Natural killer cell treated with Interleukin-12 subunit alpha and Interleukin-12 subunit beta and Interleukin-15 and Interleukin-18, amount 100 ng/mL, for 72 hours (primary cell): ENCODE results near the gene RAPGEF6. TPM values are rescaled to one million over a fixed set of nuclear protein-coding genes. Genes with fewer than 3 reads are reported as not detected.
A peak's percentile ranks its signal among the peaks of the same experiment; 100 is the strongest.
"Not testable (repeated sequence)": the region's sequence is repeated elsewhere in the genome, so short reads cannot be mapped to it uniquely, and the experiment has no call there.

Experiments used
- ATAC-seq, 2 donors: fragments of 150-1000 bp; cut with Tn5 transposase in 1 of 2; sonication (Bioruptor Pico), chemical (Tn5 transposase) in 1 of 2; 2 replicates each; pipeline ENCODE4 v1.10.0; 2021
- DNase-seq: peaks from one replicate; pipeline ENCODE4 v3.0.0; 2022; ENCODE audit warnings: low spot score
- H3K27ac Mint-ChIP-seq, 2 donors: 1 replicate in 1 of 2; 2 replicates in 1 of 2; pipeline ENCODE4 v1.8.0; 2022; ENCODE audit warnings: mixed read lengths in 2 of 2, mild to moderate bottlenecking in 1 of 2, moderate library complexity in 1 of 2
- H3K27me3 Mint-ChIP-seq, 2 donors: 1 replicate in 1 of 2; 2 replicates in 1 of 2; pipeline ENCODE4 v1.8.0; 2022; ENCODE audit warnings: mixed read lengths in 2 of 2
- H3K36me3 Mint-ChIP-seq: one replicate; pipeline ENCODE4 v1.8.0; 2022; ENCODE audit warnings: mixed read lengths
- H3K4me1 Mint-ChIP-seq, 2 donors: 1 replicate in 1 of 2; 2 replicates in 1 of 2; pipeline ENCODE4 v1.8.0; 2022; ENCODE audit warnings: low read depth in 2 of 2, mixed read lengths in 2 of 2, mild to moderate bottlenecking in 1 of 2
- H3K4me3 Mint-ChIP-seq: one replicate; pipeline ENCODE4 v1.8.0; 2022; ENCODE audit warnings: mixed read lengths
- H3K9me3 Mint-ChIP-seq: 2 replicates; pipeline ENCODE4 v1.8.0; 2022; ENCODE audit warnings: mixed read lengths
- total RNA-seq, 2 donors: library from RNA; stranded (reverse); gene quantifications; one replicate each; pipeline ENCODE4 v1.2.3, GENCODE V29; 2022

The RAPGEF6 gene
- total RNA-seq, 2 donors from 2014 or later, result 31.7 to 39.2 TPM

DNA sequence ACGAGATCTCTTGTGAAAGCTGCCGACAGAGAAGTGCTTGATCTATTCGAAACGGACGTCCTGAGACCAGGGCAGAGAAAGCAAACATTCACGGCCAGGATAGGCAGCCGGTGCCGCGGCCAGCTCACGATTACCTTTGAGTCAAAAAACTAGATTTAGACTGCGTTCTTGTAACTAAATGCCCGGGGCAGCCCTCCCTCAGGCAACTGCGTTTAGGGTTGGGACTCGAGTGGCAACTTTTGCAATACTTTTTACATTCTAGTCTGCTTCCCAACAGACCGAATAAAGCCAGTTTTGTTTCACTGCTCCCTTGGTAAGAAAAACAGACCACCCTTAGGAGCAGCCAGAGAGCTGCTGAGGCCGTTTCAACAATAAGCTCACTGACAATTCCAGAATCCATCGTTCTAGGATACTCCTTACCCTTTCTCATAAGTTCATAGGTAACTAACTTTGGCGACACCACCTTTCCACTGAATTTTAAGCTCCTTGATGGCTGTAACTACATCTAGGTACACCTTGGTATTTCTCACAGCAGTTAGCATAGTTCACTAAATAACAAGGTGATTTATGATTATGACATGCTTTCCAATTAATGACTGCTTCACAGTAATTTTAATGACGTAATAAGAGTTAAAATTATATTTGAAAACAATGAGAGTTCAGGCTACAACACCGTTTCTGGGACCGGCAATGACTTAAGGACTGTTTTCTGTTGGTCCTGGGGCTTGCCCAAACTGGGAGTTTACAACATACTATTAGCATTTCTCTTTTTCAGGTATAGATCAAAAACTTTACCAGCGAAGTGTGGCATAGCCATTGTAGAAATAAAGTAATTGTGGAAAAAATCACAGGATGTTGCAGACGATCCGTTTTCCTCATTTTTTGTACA is 899 bp upstream of the RAPGEF6 start:
- no peaks in the 10 kb centered on the region for H3K27me3 Mint-ChIP-seq
- ATAC-seq (no peak), DNase-seq (no peak)
- H3K4me1 Mint-ChIP-seq, result peaks cover 22 to 30% of the 10 kb centered on the region in 2 donors
- H3K27ac Mint-ChIP-seq, result peak overlapping the region; percentile 96 to 99
- H3K36me3 Mint-ChIP-seq, result peaks cover 5% of the 10 kb centered on the region
- H3K4me3 Mint-ChIP-seq, result peak overlapping the region; percentile 99
- no peaks in the 10 kb centered on the region for H3K9me3 Mint-ChIP-seq

DNA sequence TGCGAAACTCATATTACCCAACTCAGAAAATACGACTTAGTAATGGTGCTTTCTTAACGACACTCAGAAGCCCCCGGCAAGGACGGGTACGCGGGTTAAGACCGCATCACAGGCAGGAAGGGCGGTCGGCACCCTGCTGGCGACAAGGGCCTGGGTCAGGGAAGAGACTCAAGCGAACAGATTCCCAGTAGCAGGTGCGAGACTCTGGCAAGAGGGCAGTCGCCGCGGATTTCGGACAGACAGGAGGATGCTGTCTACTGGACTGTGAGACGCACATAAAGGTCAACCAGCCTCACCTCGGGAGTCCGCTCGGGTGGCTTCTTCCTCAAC is 398 bp downstream of the RAPGEF6 start:
- Mint-ChIP-seq H3K4me3 (peak overlapping the region; percentile 99), H3K27me3 (no peaks in the 10 kb centered on the region), H3K36me3 (peaks cover 5% of the 10 kb centered on the region), H3K4me1 (peaks cover 17 to 21% of the 10 kb centered on the region in 2 donors), H3K27ac (peak overlapping the region; percentile 96 to 99), H3K9me3 (no peaks in the 10 kb centered on the region)
- DNase-seq (peak; percentile 80), ATAC-seq (peak; percentile 46 to 64)

DNA sequence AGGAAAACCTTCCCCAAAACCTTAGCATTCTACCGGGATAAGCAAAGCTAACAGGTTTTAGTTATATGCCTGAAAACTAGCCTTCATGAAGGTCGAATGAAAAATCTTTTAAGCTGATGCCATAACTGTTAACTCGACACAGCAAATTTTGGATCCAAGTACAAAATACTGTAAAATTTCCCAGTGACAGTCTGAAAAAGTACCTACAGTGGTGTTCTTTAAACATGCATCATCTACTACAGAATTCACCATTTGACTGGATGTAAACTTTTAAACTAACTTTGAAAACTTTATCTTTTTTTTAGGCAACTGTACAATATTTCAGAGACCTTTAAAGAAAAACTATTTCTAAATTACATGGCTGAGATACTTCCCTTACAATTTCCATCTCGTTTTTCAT is 791 bp downstream of the RAPGEF6 start:
- peak overlapping the region; percentile 96 to 99 for H3K27ac Mint-ChIP-seq
- peaks cover 20 to 23% of the 10 kb centered on the region in 2 donors for H3K4me1 Mint-ChIP-seq
- ATAC-seq (no peak), DNase-seq (no peak)
- no peaks in the 10 kb centered on the region for H3K27me3 Mint-ChIP-seq
- no peaks in the 10 kb centered on the region for H3K9me3 Mint-ChIP-seq
- H3K4me3 Mint-ChIP-seq, result peak overlapping the region; percentile 99
- H3K36me3 Mint-ChIP-seq, result peaks cover 6% of the 10 kb centered on the region

DNA sequence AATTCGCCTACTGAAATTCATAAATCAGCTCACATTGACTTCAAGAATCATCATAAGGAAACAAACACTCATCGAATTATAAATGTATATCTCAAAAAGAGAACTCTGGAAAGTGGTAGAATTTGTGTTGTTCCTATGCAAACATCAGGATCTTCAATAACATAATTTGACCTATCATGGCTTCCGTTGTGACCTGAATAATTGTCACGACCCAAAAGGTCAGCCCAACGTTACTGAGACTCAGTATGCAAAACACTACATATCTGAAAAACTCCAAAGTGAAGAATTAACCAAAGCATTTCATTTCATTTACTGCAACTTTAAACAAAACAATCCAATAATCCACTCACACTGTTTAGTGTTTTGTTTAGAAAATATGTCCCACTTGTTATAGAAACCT is 1.2 kb downstream of the RAPGEF6 start:
- peak overlapping the region; percentile 96 to 99 for H3K27ac Mint-ChIP-seq
- H3K9me3 Mint-ChIP-seq, result no peaks in the 10 kb centered on the region
- peaks cover 10% of the 10 kb centered on the region for H3K36me3 Mint-ChIP-seq
- DNase-seq, result no peak
- no peaks in the 10 kb centered on the region for H3K27me3 Mint-ChIP-seq
- no peak for ATAC-seq
- peaks cover 24 to 27% of the 10 kb centered on the region in 2 donors for H3K4me1 Mint-ChIP-seq
- H3K4me3 Mint-ChIP-seq, result peak overlapping the region; percentile 99

DNA sequence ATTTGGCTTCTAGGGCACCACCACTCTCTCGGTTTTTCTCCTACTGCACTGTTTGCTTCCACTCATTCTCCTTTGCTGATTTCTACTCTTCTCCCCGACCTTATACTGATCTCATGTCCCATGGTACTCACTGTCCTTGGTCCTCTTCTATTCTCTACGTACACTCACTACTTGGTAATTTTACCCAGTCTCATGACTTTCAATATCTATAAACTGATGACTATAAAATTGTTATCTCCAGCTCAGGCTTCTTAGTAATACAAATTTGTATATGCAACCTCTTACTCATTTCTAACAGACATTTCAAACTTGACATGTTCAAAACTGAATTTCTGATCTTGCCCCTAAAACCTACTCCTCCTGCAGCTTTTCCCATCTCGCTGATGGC is 4.1 kb downstream of the RAPGEF6 start:
- Mint-ChIP-seq H3K4me1 (peaks cover 26 to 35% of the 10 kb centered on the region in 2 donors), H3K4me3 (no peak overlapping the region), H3K36me3 (peaks cover 10% of the 10 kb centered on the region), H3K27ac (no peak overlapping the region), H3K9me3 (no peaks in the 10 kb centered on the region), H3K27me3 (no peaks in the 10 kb centered on the region)
- DNase-seq (no peak), ATAC-seq (no peak)

DNA sequence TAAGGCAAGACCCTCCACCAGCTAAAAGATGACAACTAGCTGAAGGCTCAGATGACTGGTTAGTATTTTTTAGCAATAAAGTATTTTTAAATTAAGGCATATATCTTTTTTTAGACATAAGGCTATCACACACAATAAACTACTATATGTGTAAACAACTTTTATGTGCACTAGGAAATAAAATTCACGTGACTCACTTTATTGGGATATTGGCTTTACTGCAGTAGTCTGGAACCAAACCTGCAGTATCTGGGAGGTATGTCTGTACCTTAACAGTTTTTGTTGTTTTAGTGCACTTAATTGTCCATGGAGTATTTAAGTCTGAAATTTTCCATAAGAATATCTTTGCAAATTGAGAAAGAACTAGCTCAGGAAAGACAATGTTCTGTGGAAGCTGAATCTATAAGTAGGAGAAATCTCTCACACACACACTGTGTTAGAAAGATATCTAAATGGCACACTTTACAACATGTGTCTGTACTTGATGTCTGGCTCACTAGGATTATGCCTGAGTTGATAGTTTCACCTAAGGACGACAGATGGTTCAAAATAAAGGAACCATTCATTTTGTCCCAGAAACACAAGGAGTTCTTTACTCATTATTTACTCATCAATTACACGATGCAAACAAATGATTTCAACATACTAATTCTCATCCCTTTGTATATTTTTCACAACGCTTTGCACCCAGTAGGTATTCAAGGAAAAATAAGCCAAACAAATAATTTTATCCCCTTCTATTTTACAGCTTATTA is 4.6 kb downstream of the RAPGEF6 start:
- Mint-ChIP-seq H3K27me3 (no peaks in the 10 kb centered on the region), H3K27ac (no peak overlapping the region), H3K4me1 (peaks cover 26 to 37% of the 10 kb centered on the region in 2 donors), H3K9me3 (no peaks in the 10 kb centered on the region), H3K36me3 (peaks cover 10% of the 10 kb centered on the region), H3K4me3 (no peak overlapping the region)
- ATAC-seq (no peak), DNase-seq (no peak)

DNA sequence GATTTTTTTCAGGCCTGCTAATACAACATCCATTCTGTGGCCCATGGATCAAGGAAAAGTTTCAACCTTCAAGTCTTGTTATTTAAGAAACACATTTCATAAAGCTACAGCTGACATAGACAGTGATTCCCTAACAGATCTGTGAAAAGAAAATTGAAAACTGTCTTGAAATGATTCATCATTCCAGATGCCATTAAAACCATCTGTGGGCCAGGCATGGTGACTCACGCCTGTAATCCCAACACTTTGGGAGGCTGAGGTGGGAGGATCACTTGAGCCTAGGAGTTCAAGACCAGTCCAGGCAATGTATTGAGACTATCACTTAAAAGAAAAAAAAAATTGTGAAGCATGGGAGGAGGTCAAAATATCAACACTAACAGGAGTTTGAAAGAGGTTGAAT is 6.0 kb downstream of the RAPGEF6 start:
- Mint-ChIP-seq H3K36me3 (peaks cover 5% of the 10 kb centered on the region), H3K4me1 (peaks cover 21 to 30% of the 10 kb centered on the region in 2 donors), H3K9me3 (no peaks in the 10 kb centered on the region), H3K4me3 (no peak overlapping the region), H3K27me3 (no peaks in the 10 kb centered on the region), H3K27ac (peak overlapping the region in 1 of 2 donors; percentile 72)
- DNase-seq, result no peak
- ATAC-seq, result no peak

DNA sequence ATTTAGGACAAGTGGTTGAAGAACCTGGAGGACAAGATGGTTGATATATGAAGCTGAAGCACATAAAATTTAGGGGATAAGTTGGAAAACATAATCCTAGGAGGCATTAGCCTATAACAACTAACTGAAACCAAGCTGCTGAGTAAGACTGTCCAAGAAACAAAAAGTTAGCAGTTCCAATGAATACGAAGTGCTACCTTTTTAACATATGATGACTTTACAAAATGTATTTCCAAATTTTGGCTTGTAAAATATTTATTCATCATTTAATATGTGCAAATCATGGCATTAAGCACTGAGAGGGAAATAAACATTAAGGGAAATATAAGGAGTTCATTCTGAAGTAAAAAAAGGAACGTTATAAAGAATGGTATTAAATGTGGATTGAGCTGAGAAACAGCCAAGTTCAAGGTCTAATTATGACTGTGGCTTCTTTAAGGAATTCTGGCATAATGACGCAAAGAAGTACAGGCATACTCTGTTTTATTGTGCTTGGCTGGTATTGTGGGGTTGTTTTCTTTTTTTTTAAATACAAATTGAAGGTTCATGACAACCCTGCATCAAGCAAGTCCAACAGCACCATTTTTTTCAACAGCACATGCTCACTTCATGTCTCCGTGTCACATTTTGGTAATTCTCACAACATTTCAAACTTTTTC is 7.7 kb downstream of the RAPGEF6 start:
- H3K4me1 Mint-ChIP-seq, result peaks cover 18 to 31% of the 10 kb centered on the region in 2 donors

DNA sequence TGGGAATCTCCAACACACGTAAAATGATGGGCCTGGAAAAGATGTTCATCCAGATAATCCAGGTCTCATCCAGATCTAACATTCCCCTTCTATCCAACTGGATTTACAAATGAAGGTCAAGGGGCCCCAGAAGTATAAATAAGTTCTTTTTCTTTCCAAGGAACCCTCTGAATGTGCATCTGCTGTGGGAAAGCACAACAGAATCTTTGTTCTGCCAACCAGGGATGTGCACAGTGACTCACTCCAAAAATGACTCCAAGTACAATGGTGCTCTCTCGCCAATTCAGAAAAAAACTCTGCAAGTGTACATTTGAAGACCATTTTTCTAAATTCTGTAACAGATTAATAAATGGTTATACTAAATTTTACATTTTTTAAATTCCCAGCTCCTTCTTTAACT is 12.4 kb downstream of the RAPGEF6 start:
- Mint-ChIP-seq H3K4me3 (no peak overlapping the region), H3K36me3 (no peaks in the 10 kb centered on the region), H3K27me3 (no peaks in the 10 kb centered on the region), H3K27ac (no peak overlapping the region), H3K9me3 (no peaks in the 10 kb centered on the region), H3K4me1 (peaks cover 29 to 57% of the 10 kb centered on the region in 2 donors)
- no peak for ATAC-seq
- no peak for DNase-seq

More for the DNA sequence above, 7.7 kb downstream of the RAPGEF6 start:
- DNase-seq (no peak), ATAC-seq (no peak)
- Mint-ChIP-seq H3K4me3 (no peak overlapping the region), H3K27ac (no peak overlapping the region), H3K36me3 (peaks cover 5% of the 10 kb centered on the region), H3K27me3 (no peaks in the 10 kb centered on the region), H3K9me3 (no peaks in the 10 kb centered on the region)

DNA sequence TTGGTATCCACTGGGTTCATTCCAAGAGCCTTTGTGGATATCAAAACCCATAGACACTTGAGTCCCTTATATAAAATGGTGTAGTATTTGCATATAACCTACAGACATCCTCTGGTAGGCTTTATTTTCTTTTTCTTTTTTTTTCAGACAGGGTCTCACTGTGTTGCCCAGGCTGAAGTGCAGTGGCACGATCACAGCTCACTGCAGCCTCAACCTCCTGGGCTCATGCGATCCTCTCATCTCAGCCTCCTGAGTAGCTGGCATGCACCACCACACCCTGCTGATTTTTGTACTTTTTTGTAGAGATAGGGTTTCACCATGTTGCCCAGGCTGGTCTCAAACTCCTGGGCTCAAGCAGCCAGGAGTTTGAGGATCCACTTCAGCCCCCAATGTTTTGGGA is 13.9 kb downstream of the RAPGEF6 start:
- not testable (repeated sequence) for H3K36me3 Mint-ChIP-seq, DNase-seq

DNA sequence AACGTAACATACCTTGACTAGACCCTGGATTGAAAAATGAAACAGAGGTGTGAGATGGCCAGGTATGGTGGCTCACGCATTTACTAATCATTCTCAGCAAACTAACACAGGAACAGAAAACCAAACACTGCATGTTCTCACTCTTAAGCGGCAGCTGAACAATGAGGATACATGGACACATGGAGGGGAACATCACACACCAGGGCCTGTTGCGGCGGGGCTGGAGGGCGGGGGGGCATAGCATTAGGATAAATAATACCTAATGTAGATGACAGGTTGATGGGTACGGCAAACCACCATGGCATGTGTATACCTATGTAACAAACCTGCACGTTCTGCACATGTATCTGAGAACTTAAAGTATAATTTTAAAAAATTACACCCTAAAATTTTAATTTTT is 15.9 kb downstream of the RAPGEF6 start:
- Mint-ChIP-seq H3K27me3 (no peaks in the 10 kb centered on the region), H3K9me3 (no peaks in the 10 kb centered on the region), H3K4me1 (peaks cover 41 to 53% of the 10 kb centered on the region in 2 donors), H3K4me3 (no peak overlapping the region), H3K36me3 (no peaks in the 10 kb centered on the region), H3K27ac (no peak overlapping the region)
- no peak for ATAC-seq
- DNase-seq, result no peak

More for the DNA sequence above, 13.9 kb downstream of the RAPGEF6 start:
- H3K27me3 Mint-ChIP-seq, H3K9me3 Mint-ChIP-seq, H3K4me3 Mint-ChIP-seq, ATAC-seq, H3K27ac Mint-ChIP-seq: not testable (repeated sequence)
- peaks cover 33 to 54% of the 10 kb centered on the region in 2 donors for H3K4me1 Mint-ChIP-seq

DNA sequence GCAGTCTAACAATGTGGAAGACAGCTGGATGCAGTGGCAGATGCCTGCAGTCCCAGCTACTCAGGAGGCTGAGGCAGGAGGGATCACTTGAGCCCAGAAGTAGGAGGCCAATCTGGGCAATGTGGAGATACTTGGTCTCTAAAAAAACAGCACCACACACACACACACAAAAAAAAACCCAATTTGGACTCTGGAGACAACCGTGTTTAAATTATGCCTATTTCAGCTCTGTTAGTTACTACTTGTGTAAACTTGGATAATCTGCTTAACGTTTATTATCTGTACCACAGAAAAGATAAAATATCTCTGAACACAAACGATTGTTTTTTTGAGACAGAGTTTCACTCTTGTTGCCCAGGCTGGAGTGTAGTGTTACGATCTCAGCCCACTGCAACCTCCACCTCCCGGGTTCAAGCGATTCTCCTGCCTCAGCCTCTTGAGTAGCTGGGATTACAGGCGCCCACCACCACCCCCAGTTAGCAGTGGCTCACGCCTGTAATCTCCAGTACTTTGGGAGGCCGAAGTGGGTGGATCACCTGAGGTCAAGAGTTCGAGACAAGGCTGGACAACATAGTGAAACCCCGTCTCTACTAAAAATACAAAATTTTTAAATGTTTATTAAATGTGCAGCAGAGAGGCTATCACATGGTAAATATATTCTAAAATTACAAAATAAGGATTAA is 17.7 kb downstream of the RAPGEF6 start:
- Mint-ChIP-seq H3K4me3 (no peak overlapping the region), H3K27ac (no peak overlapping the region), H3K36me3 (no peaks in the 10 kb centered on the region)

DNA sequence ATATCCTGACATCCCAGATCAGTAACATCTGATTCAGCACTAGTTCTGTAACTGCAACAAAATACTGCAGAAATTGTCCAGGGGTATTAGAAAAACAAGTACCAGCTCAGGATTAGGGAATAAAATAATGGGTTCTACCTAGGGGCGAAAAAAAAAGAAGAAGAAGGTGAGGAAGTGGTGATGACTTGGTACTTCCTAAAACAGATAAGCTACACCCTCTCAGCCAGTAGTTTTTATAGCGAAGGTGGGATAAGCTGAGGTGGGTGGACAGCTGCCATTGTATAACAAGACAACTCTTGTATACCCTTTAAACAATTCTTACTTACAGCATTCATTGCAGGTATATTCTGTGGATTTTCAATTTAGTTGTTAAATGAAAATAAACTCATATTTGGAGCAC is 19.1 kb downstream of the RAPGEF6 start:
- Mint-ChIP-seq H3K4me1 (peaks cover 39 to 44% of the 10 kb centered on the region in 2 donors), H3K27ac (no peak overlapping the region), H3K36me3 (no peaks in the 10 kb centered on the region), H3K4me3 (no peak overlapping the region), H3K27me3 (no peaks in the 10 kb centered on the region), H3K9me3 (no peaks in the 10 kb centered on the region)
- ATAC-seq, result no peak
- DNase-seq, result no peak

More for the DNA sequence above, 17.7 kb downstream of the RAPGEF6 start:
- Mint-ChIP-seq H3K27me3 (no peaks in the 10 kb centered on the region), H3K4me1 (peaks cover 44 to 48% of the 10 kb centered on the region in 2 donors), H3K9me3 (no peaks in the 10 kb centered on the region)
- ATAC-seq (no peak), DNase-seq (no peak)
